ENCODE measurements around the gene CEP112.
"Not testable (repeated sequence)": the region's sequence is repeated elsewhere in the genome, so short reads cannot be mapped to it uniquely, and the experiment has no call there.

CEP112 gene

GRCh38 chr17:65754630-65755029, 437.3 kb downstream of the CEP112 start:
- no peak for DNase-seq

DNA sequence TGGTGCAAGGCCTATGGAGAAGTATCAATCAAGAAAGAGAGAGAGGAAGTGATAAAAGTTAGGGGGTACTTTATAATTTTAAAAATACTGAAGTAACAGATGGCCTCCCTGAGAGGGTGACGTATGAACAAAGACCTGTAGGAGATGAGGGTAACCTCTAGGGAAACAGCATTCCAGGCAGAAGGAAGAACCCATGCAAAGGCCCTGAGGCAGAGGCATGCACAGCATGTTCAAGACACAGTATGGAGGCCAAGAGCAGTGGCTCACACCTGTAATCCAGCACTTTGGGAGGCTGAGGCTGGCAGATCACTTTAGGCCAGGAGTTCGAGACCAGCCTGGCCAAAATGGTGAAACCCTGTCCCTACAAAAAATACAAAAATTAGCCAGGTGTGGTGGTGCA, 437.9 kb downstream of the CEP112 start:
- DNase-seq, result no peak

- DNase-seq, result no peak
These were observed 438.6 kb downstream of the CEP112 start for GRCh38 chr17:65753348-65753747.

DNA sequence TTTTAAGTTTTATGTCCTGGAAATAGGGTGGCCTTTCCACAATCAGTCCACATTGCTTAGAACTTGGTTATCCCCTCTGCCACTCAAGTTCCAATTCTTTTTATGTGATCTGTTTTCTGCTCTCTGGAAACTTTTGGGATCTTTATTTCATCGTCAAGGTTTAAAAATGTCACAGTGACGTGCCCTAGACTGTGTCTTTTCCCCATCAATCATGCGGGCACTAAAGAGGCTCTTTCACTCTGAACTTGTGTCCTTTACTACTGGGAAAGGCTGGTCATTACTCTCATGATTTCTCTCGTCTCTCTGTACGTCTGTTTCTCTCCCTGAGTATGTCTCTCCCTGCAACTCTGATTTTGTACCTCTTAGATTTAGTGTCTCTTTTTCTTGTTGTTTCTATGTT, 440.7 kb downstream of the CEP112 start:
- DNase-seq, result no peak

- peak; percentile 62 for DNase-seq
These were observed 441.3 kb downstream of the CEP112 start for GRCh38 chr17:65750631-65751115.

DNA sequence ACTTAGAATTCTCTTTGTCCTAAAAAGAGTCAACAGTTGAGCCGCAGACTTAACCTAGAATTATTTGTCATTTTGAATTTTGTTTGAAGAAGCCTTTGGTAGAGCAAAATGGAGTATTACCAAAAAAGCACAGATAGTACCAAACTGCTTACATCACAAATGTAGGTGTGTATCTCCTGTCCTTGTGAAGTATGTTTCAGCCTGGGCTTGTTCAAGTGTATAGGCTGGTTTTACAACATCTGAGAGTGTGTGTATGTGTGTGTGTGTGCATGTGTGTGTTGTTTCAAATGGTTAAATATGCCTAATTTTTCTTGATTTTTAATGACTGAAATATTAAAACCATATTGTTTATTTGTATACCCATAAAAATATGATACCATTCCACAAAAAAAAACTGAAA, 441.8 kb downstream of the CEP112 start:
- DNase-seq, result no peak

GRCh38 chr17:65749479-65749878, 442.5 kb downstream of the CEP112 start:
- no peak for DNase-seq

DNA sequence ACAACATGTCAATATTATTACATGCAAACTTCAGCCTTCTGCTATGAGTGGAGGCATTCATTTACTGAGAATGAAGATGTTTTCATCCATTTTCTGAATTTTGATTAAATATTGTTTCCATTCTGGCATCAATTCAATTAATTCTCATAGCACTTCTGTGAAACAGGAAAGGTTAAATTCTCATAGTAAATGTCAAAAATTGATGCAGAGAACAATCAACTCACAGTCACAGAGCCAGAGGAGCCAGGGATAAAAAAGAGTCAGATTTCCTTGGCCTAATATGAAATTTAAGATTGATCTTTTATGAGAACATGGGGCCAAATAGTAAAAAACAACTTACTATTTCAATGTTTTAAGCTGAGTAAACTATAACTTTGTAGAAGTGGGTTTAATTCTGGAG, 446.7 kb downstream of the CEP112 start:
- no peak for DNase-seq

DNA sequence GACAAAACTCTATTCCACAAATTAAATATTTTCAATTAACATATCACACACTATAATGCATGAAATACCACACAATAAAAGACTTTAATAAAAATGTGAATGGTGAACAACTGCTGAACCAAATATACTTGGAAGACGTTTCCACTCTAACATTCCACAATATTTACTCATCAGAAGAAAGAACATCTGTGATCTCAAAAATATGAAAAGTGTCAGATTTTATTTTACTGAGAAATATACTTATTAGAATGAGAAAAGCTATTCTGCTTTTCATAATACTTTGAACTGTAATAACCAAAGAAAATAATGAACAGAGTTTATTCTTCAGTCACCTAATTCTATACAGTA, 448.7 kb downstream of the CEP112 start:
- no peak for DNase-seq

DNA sequence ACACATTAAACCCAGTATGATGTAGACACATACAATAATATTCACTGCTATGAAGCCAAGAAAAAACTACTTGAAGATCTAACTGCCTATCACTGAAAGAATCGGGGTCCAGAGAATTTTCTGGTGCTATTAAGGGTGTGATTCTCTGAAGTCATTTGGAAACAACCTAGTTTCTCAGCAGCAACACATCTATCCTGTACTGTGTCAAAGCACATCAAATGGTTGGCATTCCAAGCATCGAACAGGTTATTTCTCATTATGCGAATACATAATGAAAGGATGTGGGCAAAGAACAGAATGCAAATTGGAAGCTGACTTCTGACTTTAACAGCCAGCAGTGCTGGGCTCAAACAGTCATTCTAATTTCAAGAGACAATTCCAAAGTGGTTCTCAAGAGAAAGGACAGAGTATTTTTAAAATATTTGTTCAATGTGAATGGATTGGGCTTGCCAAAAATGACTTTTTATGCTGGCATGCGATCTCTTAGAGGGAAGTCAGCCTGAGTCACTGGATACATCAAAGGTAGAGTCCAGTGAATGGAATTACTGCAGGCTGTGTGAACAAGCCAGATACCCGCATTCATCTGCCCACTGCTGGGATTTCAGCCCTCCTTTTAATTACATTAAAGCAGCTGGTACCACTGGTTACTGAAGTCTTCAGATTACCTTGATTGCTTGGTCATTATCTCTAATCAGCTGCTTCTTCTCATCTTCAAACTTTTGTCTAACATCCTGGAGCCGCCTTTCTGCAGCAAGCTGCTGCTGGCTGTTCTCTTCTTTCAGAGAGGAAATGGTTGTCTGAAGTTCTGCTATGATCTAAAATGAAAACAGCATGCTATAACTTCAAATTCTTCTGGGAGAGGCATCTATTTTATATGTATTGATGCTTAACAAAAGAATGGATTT, 449.3 kb downstream of the CEP112 start:
- no peak for DNase-seq

GRCh38 chr17:65741710-65742109, 450.2 kb downstream of the CEP112 start:
- no peak for DNase-seq

- no peak for DNase-seq
These were observed 452.9 kb downstream of the CEP112 start for GRCh38 chr17:65739034-65739433.

DNA sequence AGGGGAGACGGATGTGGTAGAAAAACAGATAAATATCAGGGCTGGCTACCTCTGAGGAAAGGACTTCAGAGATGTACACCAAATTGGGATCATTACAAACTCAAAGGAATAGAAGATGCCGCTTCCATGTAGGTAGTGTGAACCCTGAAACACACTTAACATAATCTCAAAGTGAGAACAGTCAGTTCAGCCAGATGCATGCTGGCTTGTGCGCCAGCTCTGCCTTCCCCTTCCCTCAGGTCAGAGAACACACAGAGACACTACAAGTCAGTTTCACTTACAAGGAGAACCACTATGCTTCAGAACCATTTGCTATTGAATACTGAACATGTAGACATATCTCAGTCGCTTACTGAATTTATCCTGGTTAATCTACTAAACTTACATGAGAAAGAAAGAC, 454.5 kb downstream of the CEP112 start:
- DNase-seq, result no peak

GRCh38 chr17:65733314-65733713, 458.6 kb downstream of the CEP112 start:
- DNase-seq, result no peak

DNA sequence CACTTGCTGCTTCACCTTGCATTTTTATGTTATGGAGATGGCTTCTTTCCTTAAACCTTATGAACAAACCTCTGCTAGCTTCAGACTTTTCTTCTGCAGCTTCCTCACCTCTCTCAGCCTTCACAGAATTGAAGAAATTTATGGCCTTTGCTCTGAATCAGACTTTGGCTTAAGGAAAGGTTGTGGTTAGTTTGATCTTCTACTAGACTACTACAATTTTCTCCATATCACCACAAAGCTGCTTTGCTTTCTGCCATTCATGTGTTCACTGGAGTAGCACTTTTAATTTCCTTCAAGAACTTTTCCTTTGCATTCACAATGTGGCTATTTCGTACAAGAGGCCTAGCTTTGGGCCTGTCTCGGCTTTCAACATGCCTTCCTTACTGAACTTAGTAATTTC, 459.3 kb downstream of the CEP112 start:
- DNase-seq, result not testable (repeated sequence)

DNA sequence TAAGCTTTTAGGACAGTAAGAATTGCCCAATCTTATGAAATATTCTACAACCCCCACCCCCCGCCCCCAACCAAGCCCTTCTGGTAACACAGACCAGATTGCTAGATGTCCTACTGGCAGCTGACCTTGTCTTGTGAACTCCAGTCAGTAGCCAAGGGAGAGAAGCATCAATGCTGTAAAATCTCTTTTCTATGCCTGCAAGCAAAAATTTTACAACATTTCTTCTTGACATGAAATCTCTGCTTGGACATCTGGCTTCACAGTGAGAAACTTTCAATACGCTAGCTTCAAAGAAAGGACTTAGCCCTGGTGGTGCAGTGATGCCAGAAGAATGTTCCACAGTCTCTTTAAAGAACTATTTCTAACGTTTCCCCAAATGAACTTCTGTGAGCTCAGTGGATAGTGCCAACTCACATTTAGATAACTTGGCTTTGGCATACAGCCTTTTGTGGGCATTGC, 461.2 kb downstream of the CEP112 start:
- no peak for DNase-seq

- DNase-seq, result no peak
These were observed 462.7 kb downstream of the CEP112 start for GRCh38 chr17:65729207-65729606.

DNA sequence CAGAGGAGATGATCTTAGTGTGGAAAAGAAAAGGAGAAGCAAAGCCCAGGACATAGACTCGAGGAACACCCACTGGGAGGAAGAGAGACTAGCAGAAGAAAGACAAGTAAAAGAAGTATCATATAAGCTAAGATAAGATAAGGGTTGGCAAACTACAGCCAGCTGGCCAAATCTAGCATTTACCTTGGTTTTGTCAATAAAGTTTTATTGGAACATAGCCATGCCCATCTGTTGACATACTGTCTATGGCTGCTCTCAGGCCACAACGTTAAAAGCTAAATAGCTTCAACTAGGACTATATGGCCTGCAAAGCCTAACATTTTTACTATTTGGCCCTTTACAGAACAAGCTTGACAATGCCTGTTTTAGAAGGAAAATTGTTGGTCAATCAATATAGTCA, 464.1 kb downstream of the CEP112 start:
- no peak for DNase-seq

- DNase-seq, result no peak
These were observed 464.7 kb downstream of the CEP112 start for GRCh38 chr17:65727246-65727645.

- no peak for DNase-seq
These were observed 468.3 kb downstream of the CEP112 start for GRCh38 chr17:65723431-65724151.

DNA sequence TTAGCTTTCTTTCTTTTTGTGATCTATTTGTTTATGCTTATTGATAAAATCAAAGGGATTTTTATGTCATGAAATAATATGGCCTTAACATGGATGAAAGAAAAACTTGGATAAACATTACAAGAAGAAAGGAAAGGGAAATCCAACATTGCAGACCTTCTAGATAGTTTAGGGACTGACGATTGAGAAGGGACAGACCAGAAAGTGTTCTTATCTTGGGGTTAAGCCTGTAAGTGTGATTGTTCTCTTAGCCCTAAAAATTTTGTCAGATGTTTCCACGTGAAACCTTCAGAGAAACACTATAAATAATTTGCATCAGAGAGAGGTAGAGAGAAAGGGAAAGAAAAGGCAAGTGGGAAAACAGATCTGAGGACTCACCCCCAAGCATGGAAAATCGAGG, 473.3 kb downstream of the CEP112 start:
- DNase-seq, result no peak

DNA sequence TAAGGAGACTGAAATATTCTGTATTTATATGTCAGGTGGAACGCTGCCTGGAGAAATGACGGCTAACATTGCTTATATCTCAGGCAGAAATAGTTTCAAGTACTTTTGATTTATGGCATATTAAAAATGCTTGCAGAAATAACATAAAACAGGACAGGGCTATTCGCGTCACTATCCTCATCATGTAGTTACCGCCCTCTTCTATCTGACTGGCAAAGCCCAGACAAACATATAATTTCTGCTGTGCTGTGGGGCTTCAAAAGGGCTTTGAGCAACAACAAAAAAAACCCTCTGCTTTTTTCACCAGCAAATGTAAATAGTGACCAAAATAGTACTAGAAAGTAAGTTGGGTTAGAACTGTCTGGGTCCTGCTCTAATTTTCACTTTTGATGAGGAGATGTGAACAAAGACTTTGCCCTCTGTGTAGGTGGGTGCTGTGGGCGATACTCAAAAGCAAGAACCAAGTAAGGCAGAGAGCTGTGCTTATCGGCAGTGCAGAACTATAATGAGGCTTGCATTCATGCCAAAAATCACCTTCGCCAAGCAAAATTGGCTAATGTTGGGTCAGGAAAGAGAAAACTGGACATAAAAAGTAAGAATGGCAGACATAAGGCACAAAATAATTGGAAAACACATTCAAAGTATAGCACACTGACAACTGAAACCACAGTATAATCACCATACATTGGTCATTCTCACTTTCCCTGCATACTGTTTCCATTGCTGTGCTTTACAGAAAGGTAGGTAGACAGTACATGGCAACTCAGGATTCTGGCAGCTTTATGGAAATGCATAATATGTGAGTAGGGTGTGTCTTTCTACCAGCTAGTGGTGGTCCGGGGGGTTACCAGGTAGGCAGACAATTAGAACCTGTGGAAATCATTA, 479.3 kb downstream of the CEP112 start:
- no peak for DNase-seq

GRCh38 chr17:65711671-65712276, 480.2 kb downstream of the CEP112 start:
- DNase-seq, result no peak

Measured in NCI-H446 treated with DMSO at 0.1 percent for 48 hours (cell line).